Esophagus squamous epithelium (tissue), 4 donors: ENCODE data around the gene BICC1.

Experiments
- POLR2A ChIP-seq, 4 donors: fragments of 450-650 bp; IDR thresholded peaks; one replicate each; pipeline ENCODE4 v1.6.1; 2017; ENCODE audit warnings: antibody characterized with exemption in 4 of 4, mild to moderate bottlenecking in 4 of 4, moderate library complexity in 3 of 4
- TF ChIP-seq, protein P1 (sequence below), 6 experiments: fragments of 450-650 bp in 4 of 6; fragments of 200-600 bp in 2 of 6; sonication (generic) in 2 of 6; IDR thresholded peaks; one replicate each; pipeline ENCODE4 v1.5.1; 2016 to 2019; ENCODE audit warnings: antibody characterized with exemption in 6 of 6, mild to moderate bottlenecking in 4 of 6, moderate library complexity in 4 of 6

DNA sequence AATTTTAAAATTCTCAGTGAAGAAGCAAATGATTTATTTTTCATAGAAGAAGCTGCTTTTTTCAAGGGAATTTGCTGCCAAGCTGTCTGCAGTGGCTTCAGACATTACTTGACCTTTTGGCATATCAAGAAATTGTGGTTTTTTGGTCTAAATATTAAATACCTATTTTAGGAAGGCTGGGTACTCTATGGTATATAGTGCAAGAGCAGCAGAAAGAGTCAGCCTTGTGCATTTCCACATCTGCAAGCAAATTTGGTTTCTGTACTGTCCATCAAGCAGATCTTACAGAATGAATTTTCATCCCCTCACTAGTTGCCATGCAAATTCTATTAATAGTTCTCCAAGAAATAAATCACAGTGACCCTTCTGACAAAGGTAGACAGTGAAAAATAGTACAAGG is 222.0 kb downstream of the BICC1 start:
- TF ChIP-seq, protein P1, sequence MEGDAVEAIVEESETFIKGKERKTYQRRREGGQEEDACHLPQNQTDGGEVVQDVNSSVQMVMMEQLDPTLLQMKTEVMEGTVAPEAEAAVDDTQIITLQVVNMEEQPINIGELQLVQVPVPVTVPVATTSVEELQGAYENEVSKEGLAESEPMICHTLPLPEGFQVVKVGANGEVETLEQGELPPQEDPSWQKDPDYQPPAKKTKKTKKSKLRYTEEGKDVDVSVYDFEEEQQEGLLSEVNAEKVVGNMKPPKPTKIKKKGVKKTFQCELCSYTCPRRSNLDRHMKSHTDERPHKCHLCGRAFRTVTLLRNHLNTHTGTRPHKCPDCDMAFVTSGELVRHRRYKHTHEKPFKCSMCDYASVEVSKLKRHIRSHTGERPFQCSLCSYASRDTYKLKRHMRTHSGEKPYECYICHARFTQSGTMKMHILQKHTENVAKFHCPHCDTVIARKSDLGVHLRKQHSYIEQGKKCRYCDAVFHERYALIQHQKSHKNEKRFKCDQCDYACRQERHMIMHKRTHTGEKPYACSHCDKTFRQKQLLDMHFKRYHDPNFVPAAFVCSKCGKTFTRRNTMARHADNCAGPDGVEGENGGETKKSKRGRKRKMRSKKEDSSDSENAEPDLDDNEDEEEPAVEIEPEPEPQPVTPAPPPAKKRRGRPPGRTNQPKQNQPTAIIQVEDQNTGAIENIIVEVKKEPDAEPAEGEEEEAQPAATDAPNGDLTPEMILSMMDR (IDR thresholded peaks at IDR 0.05), result no peak
- no peak for TF ChIP-seq POLR2A (IDR thresholded peaks at IDR 0.05)
